Measurements from ENCODE around the gene MPHOSPH9. TPM values are rescaled to one million over a fixed set of nuclear protein-coding genes. Genes with fewer than 3 reads are reported as not detected.

MPHOSPH9 gene, protein sequence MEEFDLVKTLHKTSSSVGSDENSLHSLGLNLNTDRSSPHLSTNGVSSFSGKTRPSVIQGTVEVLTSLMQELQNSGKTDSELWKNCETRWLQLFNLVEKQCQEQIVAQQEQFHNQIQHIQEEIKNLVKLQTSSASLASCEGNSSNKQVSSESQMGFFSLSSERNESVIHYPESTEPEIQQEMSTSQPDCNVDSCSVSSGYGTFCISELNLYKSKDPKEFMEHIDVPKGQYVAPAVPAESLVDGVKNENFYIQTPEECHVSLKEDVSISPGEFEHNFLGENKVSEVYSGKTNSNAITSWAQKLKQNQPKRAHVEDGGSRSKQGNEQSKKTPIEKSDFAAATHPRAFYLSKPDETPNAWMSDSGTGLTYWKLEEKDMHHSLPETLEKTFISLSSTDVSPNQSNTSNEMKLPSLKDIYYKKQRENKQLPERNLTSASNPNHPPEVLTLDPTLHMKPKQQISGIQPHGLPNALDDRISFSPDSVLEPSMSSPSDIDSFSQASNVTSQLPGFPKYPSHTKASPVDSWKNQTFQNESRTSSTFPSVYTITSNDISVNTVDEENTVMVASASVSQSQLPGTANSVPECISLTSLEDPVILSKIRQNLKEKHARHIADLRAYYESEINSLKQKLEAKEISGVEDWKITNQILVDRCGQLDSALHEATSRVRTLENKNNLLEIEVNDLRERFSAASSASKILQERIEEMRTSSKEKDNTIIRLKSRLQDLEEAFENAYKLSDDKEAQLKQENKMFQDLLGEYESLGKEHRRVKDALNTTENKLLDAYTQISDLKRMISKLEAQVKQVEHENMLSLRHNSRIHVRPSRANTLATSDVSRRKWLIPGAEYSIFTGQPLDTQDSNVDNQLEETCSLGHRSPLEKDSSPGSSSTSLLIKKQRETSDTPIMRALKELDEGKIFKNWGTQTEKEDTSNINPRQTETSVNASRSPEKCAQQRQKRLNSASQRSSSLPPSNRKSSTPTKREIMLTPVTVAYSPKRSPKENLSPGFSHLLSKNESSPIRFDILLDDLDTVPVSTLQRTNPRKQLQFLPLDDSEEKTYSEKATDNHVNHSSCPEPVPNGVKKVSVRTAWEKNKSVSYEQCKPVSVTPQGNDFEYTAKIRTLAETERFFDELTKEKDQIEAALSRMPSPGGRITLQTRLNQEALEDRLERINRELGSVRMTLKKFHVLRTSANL
- total RNA-seq (2022): 27.5 and 40.4 TPM in 2 replicates
- percentile 63 among the genes with signal in this experiment for Bru-seq, nascent RNA
- BruChase-seq, experiment 1, labeled RNA remaining after a 6-hour chase: percentile 68 among the genes with signal in this experiment
- BruChase-seq, experiment 2, labeled RNA remaining after a 2-hour chase: percentile 69 among the genes with signal in this experiment
- long read RNA-seq, full-length matches to known transcripts: 2 of 35 reads
- long read RNA-seq, partial matches to known transcripts: 5 of 35 reads
- long read RNA-seq, other reads (novel, unspliced or antisense): 28 of 35 reads

DNA sequence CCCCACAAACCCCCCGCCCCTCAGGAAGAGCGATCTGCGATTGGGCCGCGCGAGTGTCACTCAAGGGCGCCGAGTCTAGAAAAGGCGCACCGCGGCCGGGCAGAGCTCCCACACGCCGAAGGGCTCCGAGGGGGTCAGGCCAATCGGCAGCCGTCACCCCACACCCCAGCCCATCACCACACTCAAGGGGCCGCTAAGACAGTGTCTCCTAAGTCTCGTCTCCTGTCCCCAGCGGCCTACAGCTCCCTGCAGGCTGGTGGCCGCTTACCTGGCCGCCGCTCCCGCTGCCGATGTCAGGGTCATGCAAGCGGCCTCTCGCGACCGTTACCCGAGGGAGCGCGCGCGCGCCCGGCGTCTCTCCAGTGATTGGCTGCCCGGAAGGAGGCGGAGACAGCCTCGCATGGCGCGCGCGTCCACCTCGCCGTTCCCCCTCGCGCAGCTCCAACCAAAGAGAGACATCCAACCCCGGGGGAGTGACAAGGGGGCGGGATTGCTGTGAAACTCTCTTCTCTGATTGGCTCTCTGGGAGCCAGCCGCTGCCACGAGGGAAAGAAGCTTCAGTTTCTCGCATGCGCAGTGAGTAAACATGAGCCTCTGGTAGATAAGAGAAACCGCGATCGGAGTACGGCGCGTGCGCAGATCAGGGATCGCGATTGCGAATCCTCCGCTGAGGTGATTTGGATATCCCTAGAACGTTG, at the start of gene MPHOSPH9, which contains the start of gene MTRFR:
Gene MPHOSPH9 (minus strand): TSS at position 335 of the 698 bp plus-strand sequence. CDS start 2,777 bp downstream, outside the sequence.
Gene MTRFR (plus strand): TSS at position 630 of the 698 bp plus-strand sequence. CDS start 20,239 bp downstream, outside the sequence.
- ChIA-PET CTCF (interaction anchor here (0.6 to 2.2 kb wide), 10 partner anchors 9 to 1392 kb away, joined by 3 to 7 read pairs (median 4); no protein-coding TSS in a partner anchor), POLR2A (interaction anchor here (0.5 to 4.7 kb wide), 81 partner anchors 9 to 968 kb away, joined by 3 to 79 read pairs (median 5); partner anchors contain the start of genes ABCB9, ARL6IP4, ATP6V0A2 and DDX55)
- TF ChIP-seq, protein P1, sequence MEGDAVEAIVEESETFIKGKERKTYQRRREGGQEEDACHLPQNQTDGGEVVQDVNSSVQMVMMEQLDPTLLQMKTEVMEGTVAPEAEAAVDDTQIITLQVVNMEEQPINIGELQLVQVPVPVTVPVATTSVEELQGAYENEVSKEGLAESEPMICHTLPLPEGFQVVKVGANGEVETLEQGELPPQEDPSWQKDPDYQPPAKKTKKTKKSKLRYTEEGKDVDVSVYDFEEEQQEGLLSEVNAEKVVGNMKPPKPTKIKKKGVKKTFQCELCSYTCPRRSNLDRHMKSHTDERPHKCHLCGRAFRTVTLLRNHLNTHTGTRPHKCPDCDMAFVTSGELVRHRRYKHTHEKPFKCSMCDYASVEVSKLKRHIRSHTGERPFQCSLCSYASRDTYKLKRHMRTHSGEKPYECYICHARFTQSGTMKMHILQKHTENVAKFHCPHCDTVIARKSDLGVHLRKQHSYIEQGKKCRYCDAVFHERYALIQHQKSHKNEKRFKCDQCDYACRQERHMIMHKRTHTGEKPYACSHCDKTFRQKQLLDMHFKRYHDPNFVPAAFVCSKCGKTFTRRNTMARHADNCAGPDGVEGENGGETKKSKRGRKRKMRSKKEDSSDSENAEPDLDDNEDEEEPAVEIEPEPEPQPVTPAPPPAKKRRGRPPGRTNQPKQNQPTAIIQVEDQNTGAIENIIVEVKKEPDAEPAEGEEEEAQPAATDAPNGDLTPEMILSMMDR (IDR thresholded peaks at IDR 0.05; ENCODE audit: unreplicated experiment): no peak
- peak within 1 kb of the TSS; percentile 84 for H3K4me3 Mint-ChIP-seq (ENCODE audit: unreplicated experiment)
- peaks cover 46% of the 10 kb centered on the region for H3K36me3 Mint-ChIP-seq (ENCODE audit: insufficient read depth, unreplicated experiment)
- H3K27me3 Mint-ChIP-seq (ENCODE audit: insufficient read depth, unreplicated experiment): no peaks in the 10 kb centered on the region
- no TSS peak for BruUV-seq (replicated peaks)
- intact Hi-C loops (cut with micrococcal nuclease): loop anchor here (2.0 kb wide), 1 partner anchor 252 kb away; the partner anchor contains the start of gene ARL6IP4
- H3K4me1 Mint-ChIP-seq (ENCODE audit: insufficient read depth, unreplicated experiment): peaks cover 24% of the 10 kb centered on the region
- DNase-seq (ENCODE audit: unreplicated experiment): peak; percentile 100
- peak within 1 kb of the TSS; percentile 82 for H3K27ac Mint-ChIP-seq (ENCODE audit: low read depth, unreplicated experiment)
- H3K9me3 Mint-ChIP-seq (ENCODE audit: unreplicated experiment): no peaks in the 10 kb centered on the region

DNA sequence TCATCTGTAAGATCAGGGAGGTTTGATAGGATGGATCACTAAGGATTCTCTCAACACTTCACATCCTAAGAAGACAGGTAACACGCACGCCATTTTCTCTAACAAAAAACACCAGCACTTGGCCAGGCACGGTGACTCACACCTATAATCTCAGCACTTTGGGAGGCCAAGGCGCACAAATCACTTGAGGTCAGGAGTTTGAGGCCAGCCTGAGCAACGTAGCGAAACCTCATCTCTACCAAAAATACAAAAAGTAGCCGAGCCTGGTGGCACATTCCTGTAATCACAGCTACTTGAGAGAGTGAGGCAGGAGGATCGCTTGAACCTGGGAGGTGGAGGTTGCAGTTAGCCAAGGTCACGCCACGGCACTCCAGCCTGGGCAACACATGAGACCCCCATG, 49.2 kb upstream of the MPHOSPH9 start:
- Mint-ChIP-seq H3K27me3 (ENCODE audit: insufficient read depth, unreplicated experiment) (no peaks in the 10 kb centered on the region), H3K4me1 (ENCODE audit: insufficient read depth, unreplicated experiment) (no peaks in the 10 kb centered on the region), H3K27ac (ENCODE audit: low read depth, unreplicated experiment) (no peak overlapping the region), H3K9me3 (ENCODE audit: unreplicated experiment) (no peaks in the 10 kb centered on the region), H3K36me3 (ENCODE audit: insufficient read depth, unreplicated experiment) (peaks cover 6% of the 10 kb centered on the region), H3K4me3 (ENCODE audit: unreplicated experiment) (no peak overlapping the region)
- CTCF ChIA-PET: interaction anchor here (0.7 to 1.7 kb wide), 3 partner anchors 9 to 299 kb away, joined by 3 to 4 read pairs (median 4); no protein-coding TSS in a partner anchor
- intact Hi-C loops (cut with micrococcal nuclease): no loop called here
- no peak for DNase-seq (ENCODE audit: unreplicated experiment)
- BruUV-seq (replicated peaks): no TSS peak
- POLR2A ChIA-PET: interaction anchor here (0.7 to 1.1 kb wide), 2 partner anchors 81 to 452 kb away, joined by 3 read pairs; no protein-coding TSS in a partner anchor
- TF ChIP-seq, protein P1 (IDR thresholded peaks at IDR 0.05; ENCODE audit: unreplicated experiment): no peak

DNA sequence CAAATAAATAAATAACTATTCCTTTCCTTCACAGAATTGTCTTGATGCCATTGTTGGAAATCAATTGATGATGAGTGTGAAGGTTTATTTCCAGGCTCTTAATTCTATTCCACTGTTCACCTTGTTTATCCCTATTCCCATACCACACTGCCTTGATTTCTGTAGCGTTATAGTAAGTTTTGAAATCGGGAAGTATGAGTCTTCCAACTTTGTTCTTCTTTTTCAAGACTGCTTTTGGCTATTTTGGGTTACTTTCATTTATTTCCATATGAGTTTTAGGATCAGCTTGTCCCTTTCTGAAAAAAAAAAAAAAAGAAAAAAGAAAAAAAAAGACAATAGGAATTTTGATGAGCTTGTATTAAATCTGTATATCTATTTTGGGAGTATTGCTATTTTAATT, 48.0 kb upstream of the MPHOSPH9 start:
- H3K4me1 Mint-ChIP-seq (ENCODE audit: insufficient read depth, unreplicated experiment): no peaks in the 10 kb centered on the region
- no peak for DNase-seq (ENCODE audit: unreplicated experiment)
- intact Hi-C loops (cut with micrococcal nuclease): no loop called here
- TF ChIP-seq, protein P1 (IDR thresholded peaks at IDR 0.05; ENCODE audit: unreplicated experiment): no peak
- no TSS peak for BruUV-seq (replicated peaks)
- H3K27me3 Mint-ChIP-seq (ENCODE audit: insufficient read depth, unreplicated experiment): no peaks in the 10 kb centered on the region
- H3K4me3 Mint-ChIP-seq (ENCODE audit: unreplicated experiment): no peak overlapping the region
- H3K36me3 Mint-ChIP-seq (ENCODE audit: insufficient read depth, unreplicated experiment): peaks cover 6% of the 10 kb centered on the region
- H3K27ac Mint-ChIP-seq (ENCODE audit: low read depth, unreplicated experiment): no peak overlapping the region
- ChIA-PET CTCF (interaction anchor here (0.6 to 1.1 kb wide), 3 partner anchors 301 to 1800 kb away, joined by 3 to 4 read pairs (median 4); no protein-coding TSS in a partner anchor), POLR2A (no interaction called here)
- H3K9me3 Mint-ChIP-seq (ENCODE audit: unreplicated experiment): no peaks in the 10 kb centered on the region

All from MCF 10A (cell line).